Activated T-cell treated with anti-CD3 and anti-CD28 coated beads for 1 hour (primary cell): Measurements from ENCODE around the gene CDH10.

Source experiments
- DNase-seq: peaks from one replicate; pipeline ENCODE4 v3.0.0-alpha.2; 2020; ENCODE audit warnings: low read depth

The CDH10 gene

GRCh38 chr5:24598956-24599355 is 45.8 kb downstream of the CDH10 start:
- DNase-seq, result no peak

- no peak for DNase-seq
These were observed 49.4 kb downstream of the CDH10 start for GRCh38 chr5:24595329-24595728.

GRCh38 chr5:24591426-24591825 is 53.4 kb downstream of the CDH10 start:
- no peak for DNase-seq

GRCh38 chr5:24589566-24589965 is 55.2 kb downstream of the CDH10 start:
- no peak for DNase-seq

- DNase-seq, result no peak
These were observed 59.0 kb downstream of the CDH10 start for GRCh38 chr5:24585751-24586150.

- no peak for DNase-seq
These were observed 73.5 kb downstream of the CDH10 start for GRCh38 chr5:24571302-24571701.

GRCh38 chr5:24566933-24567332 is 77.8 kb downstream of the CDH10 start:
- DNase-seq, result no peak

GRCh38 chr5:24555229-24555628 is 89.5 kb downstream of the CDH10 start:
- no peak for DNase-seq

- no peak for DNase-seq
These were observed 97.6 kb downstream of the CDH10 start for GRCh38 chr5:24547132-24547531.

- DNase-seq, result no peak
These were observed 105.2 kb downstream of the CDH10 start for GRCh38 chr5:24539613-24540012.

GRCh38 chr5:24538346-24538745 is 106.4 kb downstream of the CDH10 start:
- no peak for DNase-seq

GRCh38 chr5:24535646-24536045 is 109.1 kb downstream of the CDH10 start:
- no peak for DNase-seq

GRCh38 chr5:24530906-24531305 is 113.9 kb downstream of the CDH10 start:
- no peak for DNase-seq

- no peak for DNase-seq
These were observed 119.4 kb downstream of the CDH10 start for GRCh38 chr5:24525414-24525813.

- no peak for DNase-seq
These were observed 132.4 kb downstream of the CDH10 start for GRCh38 chr5:24512423-24512822.

GRCh38 chr5:24510523-24510988 is 134.2 kb downstream of the CDH10 start:
- DNase-seq, result no peak

- DNase-seq, result no peak
These were observed 134.8 kb downstream of the CDH10 start for GRCh38 chr5:24509943-24510342.

- no peak for DNase-seq
These were observed 139.5 kb downstream of the CDH10 start for GRCh38 chr5:24505258-24505657.

GRCh38 chr5:24497591-24498157 is 147.1 kb downstream of the CDH10 start:
- no peak for DNase-seq

- DNase-seq, result no peak
These were observed 147.6 kb downstream of the CDH10 start for GRCh38 chr5:24497145-24497544.

- no peak for DNase-seq
These were observed 148.5 kb downstream of the CDH10 start for GRCh38 chr5:24496268-24496667.

- no peak for DNase-seq
These were observed 152.5 kb downstream of the CDH10 start for GRCh38 chr5:24492229-24492628.

- DNase-seq, result no peak
These were observed 153.3 kb downstream of the CDH10 start for GRCh38 chr5:24491490-24491889.

GRCh38 chr5:24487368-24488229 is 157.2 kb downstream of the CDH10 start:
- no peak for DNase-seq
